SH-SY5Y (cell line): ENCODE data around the gene HPCAL1.

Source experiments
- GATA2 ChIP-seq: IDR thresholded peaks from 2 replicates; pipeline ENCODE4 v1.6.1; 2011; ENCODE audit warnings: mild to moderate bottlenecking, low read depth, low read length
- GATA3 ChIP-seq: IDR thresholded peaks from 2 replicates; pipeline ENCODE4 v1.6.1; 2011; ENCODE audit warnings: low read depth, mild to moderate bottlenecking, low read length, moderate library complexity

DNA sequence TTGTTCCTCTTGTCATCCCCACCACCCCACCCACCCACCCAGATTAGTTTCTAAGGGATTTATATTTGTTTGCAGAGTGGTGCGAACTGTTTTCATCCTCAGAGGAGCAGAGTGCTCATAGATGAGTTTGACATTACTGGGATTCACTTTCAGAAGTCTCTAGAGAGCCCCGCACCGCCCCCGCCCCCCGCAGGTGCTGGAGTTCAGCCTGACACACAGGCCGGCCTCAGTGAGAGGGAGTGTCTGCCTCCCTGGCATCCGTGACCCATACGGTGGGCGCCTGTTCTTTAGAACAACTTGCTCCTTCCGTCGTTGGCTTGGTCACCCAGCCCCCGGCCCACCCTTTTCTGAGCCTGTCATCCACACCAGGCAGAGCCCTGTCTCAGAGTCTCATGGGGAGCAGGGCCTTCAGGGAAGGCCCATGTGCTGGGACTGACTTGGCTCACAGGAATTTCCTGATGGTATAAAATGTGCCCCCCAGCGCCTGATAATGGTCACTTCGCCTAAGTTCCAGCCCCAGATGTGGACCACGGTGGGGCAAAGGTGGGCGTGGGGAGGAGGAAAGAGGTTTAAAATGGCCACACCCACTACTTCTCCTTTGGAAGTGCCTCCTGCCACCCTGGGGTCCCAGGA is 44.3 kb downstream of the HPCAL1 start:
- TF ChIP-seq GATA2: no peak
- TF ChIP-seq GATA3: no peak
